ENCODE data around the gene BAX.

- TF ChIP-seq, protein P1, sequence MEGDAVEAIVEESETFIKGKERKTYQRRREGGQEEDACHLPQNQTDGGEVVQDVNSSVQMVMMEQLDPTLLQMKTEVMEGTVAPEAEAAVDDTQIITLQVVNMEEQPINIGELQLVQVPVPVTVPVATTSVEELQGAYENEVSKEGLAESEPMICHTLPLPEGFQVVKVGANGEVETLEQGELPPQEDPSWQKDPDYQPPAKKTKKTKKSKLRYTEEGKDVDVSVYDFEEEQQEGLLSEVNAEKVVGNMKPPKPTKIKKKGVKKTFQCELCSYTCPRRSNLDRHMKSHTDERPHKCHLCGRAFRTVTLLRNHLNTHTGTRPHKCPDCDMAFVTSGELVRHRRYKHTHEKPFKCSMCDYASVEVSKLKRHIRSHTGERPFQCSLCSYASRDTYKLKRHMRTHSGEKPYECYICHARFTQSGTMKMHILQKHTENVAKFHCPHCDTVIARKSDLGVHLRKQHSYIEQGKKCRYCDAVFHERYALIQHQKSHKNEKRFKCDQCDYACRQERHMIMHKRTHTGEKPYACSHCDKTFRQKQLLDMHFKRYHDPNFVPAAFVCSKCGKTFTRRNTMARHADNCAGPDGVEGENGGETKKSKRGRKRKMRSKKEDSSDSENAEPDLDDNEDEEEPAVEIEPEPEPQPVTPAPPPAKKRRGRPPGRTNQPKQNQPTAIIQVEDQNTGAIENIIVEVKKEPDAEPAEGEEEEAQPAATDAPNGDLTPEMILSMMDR (IDR thresholded peaks at IDR 0.05): no peak
- no peak for TF ChIP-seq GATA3 (IDR thresholded peaks at IDR 0.05; ENCODE audit: borderline replicate concordance)
- TF ChIP-seq NFE2L2 (conservative IDR thresholded peaks at IDR 0.05; ENCODE audit: low read length): no peak
- no peak for TF ChIP-seq HDAC2 (IDR thresholded peaks at IDR 0.05)
- no peak for TF ChIP-seq RCOR1 (IDR thresholded peaks at IDR 0.05; ENCODE audit: low read depth, low read length)
- no peak for TF ChIP-seq FOSL2 (IDR thresholded peaks at IDR 0.05)
- no peak for TF ChIP-seq FOSL2 (CRISPR knock-in tag; IDR thresholded peaks at IDR 0.05)
- TF ChIP-seq, protein P2, sequence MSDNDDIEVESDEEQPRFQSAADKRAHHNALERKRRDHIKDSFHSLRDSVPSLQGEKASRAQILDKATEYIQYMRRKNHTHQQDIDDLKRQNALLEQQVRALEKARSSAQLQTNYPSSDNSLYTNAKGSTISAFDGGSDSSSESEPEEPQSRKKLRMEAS (IDR thresholded peaks at IDR 0.05): no peak
- no peak for TF ChIP-seq NR3C1 (IDR thresholded peaks at IDR 0.05)
- TF ChIP-seq, protein P3, sequence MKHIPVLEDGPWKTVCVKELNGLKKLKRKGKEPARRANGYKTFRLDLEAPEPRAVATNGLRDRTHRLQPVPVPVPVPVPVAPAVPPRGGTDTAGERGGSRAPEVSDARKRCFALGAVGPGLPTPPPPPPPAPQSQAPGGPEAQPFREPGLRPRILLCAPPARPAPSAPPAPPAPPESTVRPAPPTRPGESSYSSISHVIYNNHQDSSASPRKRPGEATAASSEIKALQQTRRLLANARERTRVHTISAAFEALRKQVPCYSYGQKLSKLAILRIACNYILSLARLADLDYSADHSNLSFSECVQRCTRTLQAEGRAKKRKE (CRISPR knock-in tag; IDR thresholded peaks at IDR 0.05; ENCODE audit: low read depth): no peak
- TF ChIP-seq, protein P4, sequence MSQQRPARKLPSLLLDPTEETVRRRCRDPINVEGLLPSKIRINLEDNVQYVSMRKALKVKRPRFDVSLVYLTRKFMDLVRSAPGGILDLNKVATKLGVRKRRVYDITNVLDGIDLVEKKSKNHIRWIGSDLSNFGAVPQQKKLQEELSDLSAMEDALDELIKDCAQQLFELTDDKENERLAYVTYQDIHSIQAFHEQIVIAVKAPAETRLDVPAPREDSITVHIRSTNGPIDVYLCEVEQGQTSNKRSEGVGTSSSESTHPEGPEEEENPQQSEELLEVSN (IDR thresholded peaks at IDR 0.05; ENCODE audit: borderline replicate concordance, low read depth): no peak
These were observed 49.0 kb upstream of the BAX start for GRCh38 chr19:48905664-48906063.
